ENCODE measurements around the gene PRDX3.

DNA sequence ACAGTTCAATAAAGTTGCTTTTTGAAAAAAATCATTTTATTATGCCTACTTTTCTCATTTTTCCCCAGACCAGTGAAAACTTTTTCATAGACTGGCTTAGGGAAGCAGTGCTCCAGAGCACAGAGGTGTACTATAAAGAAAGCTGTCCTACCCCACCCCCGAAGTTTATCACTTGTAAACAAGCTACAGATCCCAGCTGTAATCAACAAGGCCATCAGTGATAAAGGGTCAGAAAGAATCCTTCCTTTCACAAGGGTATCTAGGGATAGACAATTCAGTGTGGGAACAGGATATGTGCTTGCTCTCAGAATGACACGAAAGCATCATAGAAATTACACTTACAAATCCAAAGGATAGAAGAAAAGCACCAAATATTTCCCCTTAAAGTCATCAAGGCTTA is 4.5 kb downstream of the PRDX3 start:
- TF ChIP-seq, protein P1, sequence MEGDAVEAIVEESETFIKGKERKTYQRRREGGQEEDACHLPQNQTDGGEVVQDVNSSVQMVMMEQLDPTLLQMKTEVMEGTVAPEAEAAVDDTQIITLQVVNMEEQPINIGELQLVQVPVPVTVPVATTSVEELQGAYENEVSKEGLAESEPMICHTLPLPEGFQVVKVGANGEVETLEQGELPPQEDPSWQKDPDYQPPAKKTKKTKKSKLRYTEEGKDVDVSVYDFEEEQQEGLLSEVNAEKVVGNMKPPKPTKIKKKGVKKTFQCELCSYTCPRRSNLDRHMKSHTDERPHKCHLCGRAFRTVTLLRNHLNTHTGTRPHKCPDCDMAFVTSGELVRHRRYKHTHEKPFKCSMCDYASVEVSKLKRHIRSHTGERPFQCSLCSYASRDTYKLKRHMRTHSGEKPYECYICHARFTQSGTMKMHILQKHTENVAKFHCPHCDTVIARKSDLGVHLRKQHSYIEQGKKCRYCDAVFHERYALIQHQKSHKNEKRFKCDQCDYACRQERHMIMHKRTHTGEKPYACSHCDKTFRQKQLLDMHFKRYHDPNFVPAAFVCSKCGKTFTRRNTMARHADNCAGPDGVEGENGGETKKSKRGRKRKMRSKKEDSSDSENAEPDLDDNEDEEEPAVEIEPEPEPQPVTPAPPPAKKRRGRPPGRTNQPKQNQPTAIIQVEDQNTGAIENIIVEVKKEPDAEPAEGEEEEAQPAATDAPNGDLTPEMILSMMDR (IDR thresholded peaks at IDR 0.05) = no peak
- no peak for TF ChIP-seq POLR2AphosphoS5 (IDR thresholded peaks at IDR 0.05)

Data from breast epithelium (tissue), 3 donors.